HG02981 (cell line): ENCODE data around the gene TCTA.
"Not testable (repeated sequence)": the region's sequence is repeated elsewhere in the genome, so short reads cannot be mapped to it uniquely, and the experiment has no call there.

Experiments used
- ATAC-seq: cut with Tn5 transposase; IDR thresholded peaks from one replicate; pipeline ENCODE4 v1.9.1; 2021; ENCODE audit warnings: mild to moderate bottlenecking, moderate library complexity; ENCODE audit not compliant: unreplicated experiment

TCTA gene

GRCh38 chr3:49411968-49412631 lies at the start of gene TCTA, which contains the start of gene RHOA:
Gene TCTA (plus strand): TSS chr3:49412423. CDS start chr3:49412427, 4 bp downstream.
Gene RHOA (minus strand): TSS chr3:49411976. CDS start chr3:49375589, 36,387 bp downstream.
- peak; percentile 65 for ATAC-seq

- no peak for ATAC-seq
Observed at GRCh38 chr3:49362561-49362960, 49.7 kb upstream of the TCTA start.

- ATAC-seq = no peak
Observed at GRCh38 chr3:49370585-49371290, 41.5 kb upstream of the TCTA start.

- ATAC-seq = no peak
Observed at GRCh38 chr3:49371946-49372345, 40.3 kb upstream of the TCTA start.

- no peak for ATAC-seq
Observed at GRCh38 chr3:49377483-49377882, 34.7 kb upstream of the TCTA start.

GRCh38 chr3:49378249-49378895 lies 33.9 kb upstream of the TCTA start:
- no peak for ATAC-seq

- ATAC-seq = no peak
Observed at GRCh38 chr3:49383387-49383786, 28.8 kb upstream of the TCTA start.

- ATAC-seq = no peak
Observed at GRCh38 chr3:49385617-49386016, 26.6 kb upstream of the TCTA start.

GRCh38 chr3:49386056-49386756 lies 26.0 kb upstream of the TCTA start:
- no peak for ATAC-seq

- ATAC-seq = no peak
Observed at GRCh38 chr3:49387721-49388120, 24.5 kb upstream of the TCTA start.

GRCh38 chr3:49388289-49388820 lies 23.9 kb upstream of the TCTA start:
- ATAC-seq = no peak

GRCh38 chr3:49389297-49389696 lies 22.9 kb upstream of the TCTA start:
- no peak for ATAC-seq

- not testable (repeated sequence) for ATAC-seq
Observed at GRCh38 chr3:49391310-49391709, 20.9 kb upstream of the TCTA start.

- no peak for ATAC-seq
Observed at GRCh38 chr3:49397470-49397869, 14.8 kb upstream of the TCTA start.

- ATAC-seq = no peak
Observed at GRCh38 chr3:49399461-49399860, 12.8 kb upstream of the TCTA start.

- no peak for ATAC-seq
Observed at GRCh38 chr3:49401766-49402165, 10.5 kb upstream of the TCTA start.

- ATAC-seq = no peak
Observed at GRCh38 chr3:49403891-49404290, 8.3 kb upstream of the TCTA start.

GRCh38 chr3:49405570-49405969 lies 6.7 kb upstream of the TCTA start:
- ATAC-seq = not testable (repeated sequence)

GRCh38 chr3:49406571-49407565 lies 5.4 kb upstream of the TCTA start:
- no peak for ATAC-seq
